ENCODE data around the gene THAP12. TPM values are rescaled to one million over a fixed set of nuclear protein-coding genes. Genes with fewer than 3 reads are reported as not detected.

The THAP12 gene
- total RNA-seq, 1 donor from 2014 or later, result 42.7 TPM

- DNase-seq (ENCODE audit: low spot score), result no peak
- H3K9me3 Mint-ChIP-seq (ENCODE audit: unreplicated experiment), result no peaks in the 10 kb centered on the region
- H3K4me1 Mint-ChIP-seq (ENCODE audit: unreplicated experiment), result no peaks in the 10 kb centered on the region
- no peak overlapping the region for H3K4me3 Mint-ChIP-seq (ENCODE audit: unreplicated experiment)
- TF ChIP-seq CTCF (IDR thresholded peaks at IDR 0.05; ENCODE audit: unreplicated experiment), result no peak
- no peaks in the 10 kb centered on the region for H3K36me3 Mint-ChIP-seq (ENCODE audit: low read depth, unreplicated experiment)
- peaks cover 7% of the 10 kb centered on the region for H3K27me3 Mint-ChIP-seq (ENCODE audit: unreplicated experiment)
- no peak overlapping the region for H3K27ac Mint-ChIP-seq (ENCODE audit: unreplicated experiment)
These were observed 69.9 kb downstream of the THAP12 start for GRCh38 chr11:76310832-76311595.

GRCh38 chr11:76307978-76308747 lies 72.8 kb downstream of the THAP12 start:
- peaks cover 9% of the 10 kb centered on the region for H3K4me1 Mint-ChIP-seq (ENCODE audit: unreplicated experiment)
- DNase-seq (ENCODE audit: low spot score), result no peak
- H3K27ac Mint-ChIP-seq (ENCODE audit: unreplicated experiment), result no peak overlapping the region
- H3K36me3 Mint-ChIP-seq (ENCODE audit: low read depth, unreplicated experiment), result peaks cover 3% of the 10 kb centered on the region
- no peaks in the 10 kb centered on the region for H3K9me3 Mint-ChIP-seq (ENCODE audit: unreplicated experiment)
- H3K4me3 Mint-ChIP-seq (ENCODE audit: unreplicated experiment), result no peak overlapping the region
- peaks cover 14% of the 10 kb centered on the region for H3K27me3 Mint-ChIP-seq (ENCODE audit: unreplicated experiment)
- TF ChIP-seq CTCF (IDR thresholded peaks at IDR 0.05; ENCODE audit: unreplicated experiment), result no peak

DNA sequence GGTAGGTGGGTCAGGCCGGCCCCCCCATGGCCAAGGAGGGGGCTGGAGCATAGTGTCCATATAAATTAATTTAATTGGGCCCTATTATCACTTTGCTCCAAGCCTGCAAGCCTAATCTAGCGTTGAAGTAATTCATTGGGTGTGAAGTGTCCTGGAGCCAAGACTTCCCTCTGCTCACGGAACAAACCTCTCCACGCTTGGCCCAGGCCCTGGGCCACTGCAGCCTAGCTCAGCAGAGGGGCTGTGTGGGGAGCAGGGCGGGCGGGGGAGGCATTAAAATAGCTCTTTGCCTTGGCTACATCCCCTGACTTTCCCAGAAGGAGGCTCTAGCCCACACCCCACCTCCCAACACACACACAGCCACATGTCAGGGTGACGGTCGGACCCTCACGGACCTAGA lies 73.5 kb downstream of the THAP12 start:
- peaks cover 3% of the 10 kb centered on the region for H3K36me3 Mint-ChIP-seq (ENCODE audit: low read depth, unreplicated experiment)
- H3K9me3 Mint-ChIP-seq (ENCODE audit: unreplicated experiment), result no peaks in the 10 kb centered on the region
- no peak overlapping the region for H3K4me3 Mint-ChIP-seq (ENCODE audit: unreplicated experiment)
- H3K27me3 Mint-ChIP-seq (ENCODE audit: unreplicated experiment), result peaks cover 14% of the 10 kb centered on the region
- no peak overlapping the region for H3K27ac Mint-ChIP-seq (ENCODE audit: unreplicated experiment)
- no peak for DNase-seq (ENCODE audit: low spot score)
- peaks cover 11% of the 10 kb centered on the region for H3K4me1 Mint-ChIP-seq (ENCODE audit: unreplicated experiment)
- no peak for TF ChIP-seq CTCF (IDR thresholded peaks at IDR 0.05; ENCODE audit: unreplicated experiment)

DNA sequence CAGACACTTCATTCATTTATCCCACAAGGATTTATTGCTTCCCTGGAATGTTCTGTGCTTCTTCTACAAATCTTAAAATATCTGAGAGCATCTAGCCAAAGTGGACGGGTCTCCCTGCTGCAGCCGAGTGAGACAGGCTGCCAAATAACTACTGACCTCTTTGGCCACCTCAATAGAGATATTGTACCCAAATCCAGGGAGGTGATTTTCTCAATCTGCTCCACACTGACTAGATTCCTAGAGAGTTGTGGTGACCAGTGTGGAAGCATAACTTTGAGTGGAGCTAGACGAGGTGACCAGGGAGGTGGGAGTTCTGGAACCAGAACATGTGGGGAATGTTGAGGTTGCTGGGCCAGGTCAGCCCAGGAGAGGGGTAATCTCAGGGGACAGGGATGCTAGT lies 77.5 kb downstream of the THAP12 start:
- Mint-ChIP-seq H3K4me3 (ENCODE audit: unreplicated experiment) (no peak overlapping the region), H3K9me3 (ENCODE audit: unreplicated experiment) (no peaks in the 10 kb centered on the region), H3K27me3 (ENCODE audit: unreplicated experiment) (peaks cover 10% of the 10 kb centered on the region), H3K4me1 (ENCODE audit: unreplicated experiment) (peaks cover 11% of the 10 kb centered on the region), H3K27ac (ENCODE audit: unreplicated experiment) (no peak overlapping the region), H3K36me3 (ENCODE audit: low read depth, unreplicated experiment) (peaks cover 3% of the 10 kb centered on the region)
- no peak for TF ChIP-seq CTCF (IDR thresholded peaks at IDR 0.05; ENCODE audit: unreplicated experiment)
- DNase-seq (ENCODE audit: low spot score), result no peak

DNA sequence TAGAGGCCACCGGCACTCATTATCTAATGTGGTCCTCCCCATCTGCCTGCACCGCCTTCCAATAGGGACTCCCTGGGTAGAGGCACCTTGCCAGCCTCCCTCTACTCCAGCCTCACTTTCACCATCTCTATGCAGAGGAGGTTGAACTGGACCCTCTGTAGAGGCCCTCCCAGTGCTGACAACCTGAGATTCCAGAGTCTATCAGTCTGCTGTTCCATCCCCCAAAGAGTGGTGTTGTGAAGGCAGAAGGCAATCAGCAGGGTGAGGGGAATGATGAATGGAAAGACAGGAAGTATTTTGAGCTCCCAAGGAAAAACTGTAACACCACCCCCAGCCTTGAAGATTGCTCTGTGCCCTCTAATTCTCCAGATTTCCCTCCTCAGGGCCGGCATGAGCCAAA lies 77.9 kb downstream of the THAP12 start:
- Mint-ChIP-seq H3K27ac (ENCODE audit: unreplicated experiment) (no peak overlapping the region), H3K4me1 (ENCODE audit: unreplicated experiment) (peaks cover 11% of the 10 kb centered on the region), H3K27me3 (ENCODE audit: unreplicated experiment) (peaks cover 10% of the 10 kb centered on the region), H3K36me3 (ENCODE audit: low read depth, unreplicated experiment) (peaks cover 3% of the 10 kb centered on the region), H3K9me3 (ENCODE audit: unreplicated experiment) (no peaks in the 10 kb centered on the region), H3K4me3 (ENCODE audit: unreplicated experiment) (no peak overlapping the region)
- DNase-seq (ENCODE audit: low spot score), result no peak
- no peak for TF ChIP-seq CTCF (IDR thresholded peaks at IDR 0.05; ENCODE audit: unreplicated experiment)

Measured in endothelial cell (in vitro differentiated cells).